NCI-H1436 (cell line): Measurements from ENCODE around the gene GPR42.

Source experiments
- DNase-seq: peaks from one replicate; lab custom pipeline; 2025; lab: John Stamatoyannopoulos, UW

The GPR42 gene, protein sequence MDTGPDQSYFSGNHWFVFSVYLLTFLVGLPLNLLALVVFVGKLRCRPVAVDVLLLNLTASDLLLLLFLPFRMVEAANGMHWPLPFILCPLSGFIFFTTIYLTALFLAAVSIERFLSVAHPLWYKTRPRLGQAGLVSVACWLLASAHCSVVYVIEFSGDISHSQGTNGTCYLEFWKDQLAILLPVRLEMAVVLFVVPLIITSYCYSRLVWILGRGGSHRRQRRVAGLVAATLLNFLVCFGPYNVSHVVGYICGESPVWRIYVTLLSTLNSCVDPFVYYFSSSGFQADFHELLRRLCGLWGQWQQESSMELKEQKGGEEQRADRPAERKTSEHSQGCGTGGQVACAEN

DNA sequence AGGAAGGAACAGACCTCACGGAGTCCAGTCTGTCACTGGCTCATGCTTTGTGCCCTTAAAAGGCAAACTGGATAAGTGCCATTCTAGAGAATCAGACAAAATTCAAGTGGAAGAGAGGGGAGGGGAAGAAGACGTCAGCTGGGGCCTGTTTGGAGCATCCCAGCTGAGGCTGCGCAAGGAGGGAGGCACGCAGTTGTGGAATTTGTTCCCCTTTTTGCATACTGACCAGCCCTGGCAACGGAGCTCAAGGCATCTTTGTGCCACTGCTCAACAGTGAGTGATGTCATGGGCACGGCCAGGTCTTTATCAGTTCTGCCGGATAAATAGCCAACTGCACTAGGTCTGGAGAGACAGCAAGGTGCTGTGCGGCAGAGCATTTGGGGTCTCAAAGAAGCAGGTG is at the start of gene GPR42:
TSS of gene GPR42 (plus strand) at position 347 of the 400 bp plus-strand sequence. CDS start 292 bp downstream, outside the sequence.
- DNase-seq = no peak

DNA sequence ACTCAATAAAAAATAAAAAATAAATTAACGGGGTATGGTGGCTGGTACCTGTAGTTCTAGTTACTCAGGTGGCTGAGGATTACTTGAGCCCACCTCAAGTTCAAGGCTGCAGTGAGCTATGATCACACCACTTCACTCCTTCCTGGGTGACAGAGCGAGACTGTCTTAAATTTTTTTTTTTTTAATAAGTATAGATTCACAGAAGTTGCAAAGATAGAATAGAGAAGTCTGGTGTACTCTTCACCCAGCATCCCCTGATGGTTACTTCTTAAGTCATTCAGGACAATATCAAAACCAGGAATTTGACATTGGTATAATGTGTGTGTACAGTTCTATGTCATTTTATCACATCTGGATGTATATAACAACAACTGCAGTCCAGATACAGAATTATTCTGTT is 49.6 kb upstream of the GPR42 start:
- no peak for DNase-seq

DNA sequence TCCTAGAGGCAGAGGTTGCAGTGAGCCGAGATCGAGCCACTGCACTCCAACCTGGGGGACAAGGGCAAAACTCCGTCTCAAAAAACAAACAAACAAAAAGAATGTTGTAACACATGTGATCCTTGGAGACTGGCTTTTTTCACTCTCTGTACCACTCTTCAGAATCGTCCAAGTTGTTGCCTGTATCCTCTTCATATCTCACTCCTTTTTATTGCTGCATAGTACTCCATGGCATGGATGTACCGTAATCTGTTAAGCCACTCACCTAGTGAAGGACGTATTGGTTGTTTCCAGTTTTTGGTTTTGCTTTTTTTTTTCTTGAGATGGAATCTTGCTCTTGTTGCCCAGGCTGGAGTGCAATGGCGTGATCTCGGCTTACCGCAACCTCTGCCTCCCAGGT is 48.9 kb upstream of the GPR42 start:
- no peak for DNase-seq

DNA sequence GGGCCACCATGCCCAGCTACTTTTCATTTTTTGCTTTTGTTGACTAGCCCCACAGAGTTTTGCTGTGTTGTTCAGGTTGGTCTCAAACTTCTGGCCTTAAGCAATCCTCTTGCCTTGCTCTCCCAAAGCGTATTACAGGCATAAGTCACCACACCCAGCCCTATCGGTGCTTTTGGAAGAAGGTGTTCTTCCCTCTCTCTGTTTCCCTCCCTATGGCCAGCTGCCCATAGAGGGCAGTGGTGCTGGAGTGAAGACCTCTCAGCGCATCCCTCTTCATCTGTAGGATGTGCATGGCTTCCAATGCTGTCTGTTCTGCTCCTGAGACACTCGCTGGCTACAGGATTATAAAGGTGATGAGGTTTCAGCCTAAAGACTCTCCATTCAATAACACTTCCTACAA is 43.2 kb upstream of the GPR42 start:
- no peak for DNase-seq

DNA sequence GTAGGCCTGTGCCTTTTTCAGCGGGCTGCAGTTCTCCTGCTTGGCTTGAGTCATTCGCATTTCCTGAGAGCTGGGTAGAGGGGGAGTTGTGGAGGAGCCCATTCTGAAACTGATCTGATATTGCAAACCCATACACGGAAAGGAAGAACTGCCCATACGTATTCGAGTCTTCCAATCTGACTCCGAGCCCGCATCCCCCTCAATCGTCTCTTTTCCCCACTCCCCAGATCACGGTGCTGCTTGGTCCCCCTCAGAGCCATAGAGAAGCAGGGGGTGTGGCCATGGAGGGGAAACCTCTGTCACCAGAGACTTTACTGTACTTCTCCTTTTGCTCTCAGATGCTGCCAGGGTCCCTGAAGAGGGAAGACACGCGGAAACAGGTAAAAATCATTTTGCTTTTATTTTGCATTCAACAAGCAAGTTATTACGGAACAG is 42.0 kb upstream of the GPR42 start, which contains the start of gene CD22:
TSS of gene CD22 (plus strand) at position 337 of the 435 bp plus-strand sequence. CDS start 2,854 bp downstream, outside the sequence.
- no peak for DNase-seq

DNA sequence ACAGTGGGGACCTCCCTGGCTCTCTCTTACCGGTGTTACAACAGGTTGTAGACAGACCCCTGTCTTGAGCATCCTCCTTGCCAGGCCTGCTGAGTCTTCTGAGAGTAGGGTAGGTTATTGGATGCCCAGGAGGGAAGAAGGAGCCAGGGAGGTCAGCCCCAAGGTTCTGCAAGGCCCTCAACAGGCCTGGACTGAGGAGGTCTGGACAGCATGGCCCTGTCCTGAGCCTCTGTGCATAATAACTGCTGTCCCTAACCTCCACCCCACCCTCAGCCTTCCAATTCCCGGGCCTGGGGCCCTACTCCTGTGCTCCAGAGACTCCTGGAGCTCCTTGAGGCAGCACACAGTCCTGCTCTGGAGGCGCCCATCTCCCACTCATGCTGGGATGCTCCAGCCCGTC is 41.5 kb upstream of the GPR42 start:
- no peak for DNase-seq

DNA sequence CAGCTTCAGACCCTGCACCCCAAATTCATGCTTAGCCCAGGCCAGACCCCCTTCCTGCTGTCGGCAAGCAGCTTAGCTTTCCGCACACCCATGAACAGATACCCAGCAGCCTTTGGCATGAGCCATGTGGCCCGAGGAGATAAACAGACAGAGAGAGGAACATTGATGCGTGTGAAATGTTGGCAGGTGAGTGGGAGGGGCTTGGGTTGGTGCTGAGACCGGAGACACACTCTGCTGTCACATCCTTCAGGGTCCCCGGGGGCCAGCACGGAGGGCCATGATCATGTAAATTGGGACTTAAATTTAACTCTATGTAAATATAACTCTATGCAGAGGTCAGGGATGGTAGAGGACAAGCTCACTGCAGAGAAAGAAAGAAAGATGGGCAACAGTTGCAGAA is 40.4 kb upstream of the GPR42 start:
- DNase-seq = no peak

DNA sequence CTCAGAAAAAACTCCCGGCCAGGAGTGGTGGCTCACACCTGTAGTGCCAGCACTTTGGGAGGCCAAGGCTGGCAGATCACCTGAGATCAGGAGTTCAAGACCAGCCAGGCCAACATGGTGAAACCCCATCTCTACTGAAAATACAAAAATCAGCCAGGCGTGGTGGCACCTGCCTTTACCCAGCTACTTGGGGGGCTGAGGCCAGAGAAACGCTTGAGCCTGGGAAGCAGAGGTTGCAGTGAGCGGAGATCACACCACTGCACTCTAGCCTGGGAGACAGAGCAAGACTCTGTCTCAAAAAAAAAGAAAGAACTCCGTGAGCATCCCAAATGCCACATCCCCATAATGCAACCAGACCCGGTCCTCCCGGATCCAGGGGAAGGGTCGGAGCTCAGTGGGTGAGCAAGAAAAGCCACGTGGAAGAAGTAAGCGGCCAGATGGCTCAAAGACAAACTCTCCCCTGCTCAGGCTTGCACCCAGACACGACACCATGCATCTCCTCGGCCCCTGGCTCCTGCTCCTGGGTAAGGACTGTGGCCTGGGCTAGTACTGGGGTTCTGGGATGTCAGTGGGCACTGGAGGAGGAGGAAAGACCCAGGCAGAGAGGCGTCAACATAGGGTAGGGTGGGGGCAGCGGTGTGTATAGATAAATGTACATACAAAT is 39.2 kb upstream of the GPR42 start:
- no peak for DNase-seq

DNA sequence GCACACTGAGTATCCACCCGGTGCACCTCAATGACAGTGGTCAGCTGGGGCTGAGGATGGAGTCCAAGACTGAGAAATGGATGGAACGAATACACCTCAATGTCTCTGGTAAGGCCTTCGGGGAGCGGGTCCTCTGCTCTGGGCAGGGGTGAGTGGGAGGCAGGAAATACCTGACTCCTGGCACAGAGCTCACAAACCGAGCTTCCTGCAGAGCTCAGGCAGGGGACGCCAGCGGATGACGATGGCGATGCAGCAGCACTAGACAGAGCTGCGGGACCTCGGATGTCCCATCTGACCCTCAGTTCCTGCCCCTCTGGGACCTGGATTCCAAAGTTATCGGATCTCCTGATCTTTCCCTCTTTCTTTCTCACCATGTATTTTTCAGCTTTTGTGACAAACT is 38.1 kb upstream of the GPR42 start:
- no peak for DNase-seq

DNA sequence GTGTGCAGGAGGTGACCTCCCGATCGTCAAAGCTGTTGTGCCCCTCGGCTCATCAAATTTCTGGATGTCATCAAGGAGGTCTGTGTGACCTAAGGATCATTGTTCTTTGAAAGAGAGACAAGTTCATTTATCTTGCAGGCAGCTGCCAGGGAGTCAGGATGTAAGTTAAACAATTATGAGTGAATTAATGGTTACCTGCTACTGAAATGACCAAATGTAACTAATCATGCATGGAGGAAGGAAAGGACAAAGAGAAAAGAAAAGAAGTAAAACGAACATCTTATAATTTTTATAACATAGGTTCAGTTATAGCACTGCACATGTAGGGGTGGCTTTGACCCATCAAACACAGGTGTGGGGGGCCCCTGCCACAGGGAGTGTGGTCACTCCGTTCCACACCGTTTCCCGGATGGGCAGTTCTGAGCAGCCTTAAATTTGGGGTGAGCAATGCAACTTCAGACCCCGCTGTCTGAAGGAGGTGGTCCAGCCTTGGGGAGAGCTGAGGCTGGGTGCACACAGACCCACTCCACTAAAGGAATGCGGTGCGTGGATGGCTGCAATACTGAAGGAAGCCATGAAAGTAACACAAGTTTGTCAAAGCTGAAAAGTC is 36.6 kb upstream of the GPR42 start:
- DNase-seq = no peak

DNA sequence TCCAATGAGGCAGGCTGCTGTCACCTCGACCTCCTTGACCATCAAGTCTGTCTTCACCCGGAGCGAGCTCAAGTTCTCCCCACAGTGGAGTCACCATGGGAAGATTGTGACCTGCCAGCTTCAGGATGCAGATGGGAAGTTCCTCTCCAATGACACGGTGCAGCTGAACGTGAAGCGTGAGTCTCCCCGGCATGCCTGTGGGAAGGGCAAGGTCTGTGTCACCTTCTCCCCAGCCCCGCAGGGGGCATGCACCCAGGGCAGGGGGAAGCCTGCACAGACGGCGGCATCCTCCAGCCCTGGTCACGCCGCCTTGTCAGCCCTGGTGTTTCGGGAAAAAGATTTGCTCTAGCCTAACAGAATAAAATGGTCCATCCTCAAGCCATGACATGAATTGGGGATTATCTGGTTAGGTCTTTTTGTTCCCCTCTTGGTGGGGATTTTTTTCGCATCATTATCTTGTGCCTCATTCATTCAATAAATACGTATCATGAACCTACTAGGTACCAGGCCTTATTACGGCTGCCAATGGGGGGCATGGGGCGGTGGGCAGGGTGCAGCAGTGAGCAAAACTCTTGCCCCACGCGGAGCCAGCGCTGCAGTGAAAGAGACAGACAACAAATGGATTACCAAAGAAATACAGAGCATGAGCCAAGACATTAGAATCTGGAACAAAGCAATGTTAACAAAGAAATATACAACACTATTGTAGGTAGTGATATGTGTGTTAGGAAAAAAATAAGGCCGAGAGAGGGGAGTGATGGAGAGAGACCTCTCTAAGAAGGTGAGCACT is 34.5 kb upstream of the GPR42 start:
- DNase-seq = no peak

DNA sequence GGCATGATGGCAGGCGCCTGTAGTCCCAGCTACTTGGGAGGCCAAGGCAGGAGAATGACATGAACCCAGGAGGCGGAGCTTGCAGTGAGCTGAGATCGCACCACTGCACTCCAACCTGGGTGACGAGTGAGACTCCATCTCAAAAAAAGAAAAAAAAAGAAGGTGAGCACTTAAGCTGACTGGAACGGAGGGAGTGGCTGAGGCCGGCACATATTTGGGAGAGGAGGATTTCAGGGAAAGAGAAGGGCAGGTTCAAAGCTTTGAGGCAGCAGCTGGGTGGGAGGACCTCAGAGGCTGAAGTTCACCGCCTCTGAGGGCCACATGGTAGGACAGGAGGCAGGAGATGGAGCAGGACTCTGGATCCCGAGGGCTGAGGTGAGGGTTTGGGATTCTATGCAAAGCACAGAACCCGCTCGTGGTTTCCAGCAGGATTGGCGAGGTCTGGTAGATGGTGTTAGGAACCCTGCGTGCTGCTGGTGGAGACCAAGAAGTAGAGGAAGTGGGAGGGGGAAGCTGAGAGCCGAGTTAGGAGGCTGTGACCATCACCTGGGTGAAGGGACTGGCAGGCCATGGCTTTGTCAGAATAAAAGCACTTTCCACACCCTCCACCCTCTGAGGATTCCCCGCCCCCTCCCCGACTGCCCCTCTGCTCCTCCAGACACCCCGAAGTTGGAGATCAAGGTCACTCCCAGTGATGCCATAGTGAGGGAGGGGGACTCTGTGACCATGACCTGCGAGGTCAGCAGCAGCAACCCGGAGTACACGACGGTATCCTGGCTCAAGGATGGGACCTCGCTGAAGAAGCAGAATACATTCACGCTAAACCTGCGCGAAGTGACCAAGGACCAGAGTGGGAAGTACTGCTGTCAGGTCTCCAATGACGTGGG is 33.5 kb upstream of the GPR42 start:
- no peak for DNase-seq

DNA sequence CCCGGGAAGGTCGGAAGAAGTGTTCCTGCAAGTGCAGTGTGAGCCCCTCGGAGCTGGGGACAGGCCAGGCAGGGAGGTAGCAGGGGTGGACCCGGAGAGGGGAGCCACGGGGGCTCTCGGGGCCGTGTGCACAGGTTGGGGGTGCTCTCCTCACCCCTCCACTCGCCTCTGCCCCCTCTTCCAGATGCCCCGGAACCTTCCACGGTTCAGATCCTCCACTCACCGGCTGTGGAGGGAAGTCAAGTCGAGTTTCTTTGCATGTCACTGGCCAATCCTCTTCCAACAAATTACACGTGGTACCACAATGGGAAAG is 32.9 kb upstream of the GPR42 start:
- DNase-seq = no peak

DNA sequence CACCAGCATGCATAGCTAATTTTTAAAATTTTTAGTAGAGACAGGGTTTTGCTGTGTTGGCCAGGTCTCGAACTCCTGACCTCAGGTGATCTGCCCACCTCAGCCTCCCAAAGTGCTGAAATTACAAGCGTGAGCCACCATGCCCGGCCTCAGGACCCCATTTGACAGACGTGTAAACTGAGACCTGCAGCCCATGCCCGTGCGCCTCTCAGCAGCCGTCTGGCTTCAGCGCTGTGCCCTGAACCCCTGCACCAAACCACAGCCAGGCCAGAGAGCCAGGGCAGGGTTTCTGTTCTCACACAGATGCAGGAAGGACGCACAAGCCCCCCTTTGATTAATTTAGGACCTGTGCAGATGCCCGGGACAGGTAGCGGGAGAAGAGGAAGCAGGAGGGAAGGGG is 30.4 kb upstream of the GPR42 start:
- no peak for DNase-seq

DNA sequence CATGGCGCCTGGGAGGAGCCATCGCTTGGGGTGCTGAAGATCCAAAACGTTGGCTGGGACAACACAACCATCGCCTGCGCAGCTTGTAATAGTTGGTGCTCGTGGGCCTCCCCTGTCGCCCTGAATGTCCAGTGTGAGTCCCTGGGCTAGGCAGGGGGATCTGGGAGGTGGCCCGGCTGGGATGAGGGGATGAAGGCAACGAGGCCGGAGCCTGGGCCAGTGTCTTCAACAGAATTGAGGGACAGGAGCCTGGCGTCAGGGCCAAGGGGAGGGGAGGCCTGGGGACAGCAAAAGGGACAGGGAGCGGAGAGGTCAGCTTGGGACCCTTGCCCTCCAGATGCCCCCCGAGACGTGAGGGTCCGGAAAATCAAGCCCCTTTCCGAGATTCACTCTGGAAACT is 29.9 kb upstream of the GPR42 start:
- no peak for DNase-seq

DNA sequence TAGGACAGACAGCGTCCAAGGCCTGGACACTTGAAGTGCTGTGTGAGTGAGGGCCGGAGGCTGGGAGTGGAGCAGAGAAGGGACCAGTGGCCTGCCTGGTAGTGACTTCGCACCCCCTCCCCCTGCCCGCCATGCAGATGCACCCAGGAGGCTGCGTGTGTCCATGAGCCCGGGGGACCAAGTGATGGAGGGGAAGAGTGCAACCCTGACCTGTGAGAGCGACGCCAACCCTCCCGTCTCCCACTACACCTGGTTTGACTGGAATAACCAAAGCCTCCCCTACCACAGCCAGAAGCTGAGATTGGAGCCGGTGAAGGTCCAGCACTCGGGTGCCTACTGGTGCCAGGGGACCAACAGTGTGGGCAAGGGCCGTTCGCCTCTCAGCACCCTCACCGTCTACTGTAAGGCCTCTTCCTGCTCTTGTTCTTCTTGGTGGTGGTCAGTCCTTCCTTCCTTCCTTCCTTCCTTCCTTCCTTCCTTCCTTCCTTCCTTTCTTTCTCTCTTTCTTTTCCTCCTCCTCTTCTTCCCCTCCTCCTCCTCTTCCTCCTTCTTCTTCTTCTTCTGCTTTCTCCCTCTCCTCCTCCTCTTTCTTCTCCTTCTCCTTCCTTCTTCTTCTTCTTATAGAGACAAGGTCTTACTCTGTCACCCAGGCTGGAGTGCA is 29.2 kb upstream of the GPR42 start:
- no peak for DNase-seq

DNA sequence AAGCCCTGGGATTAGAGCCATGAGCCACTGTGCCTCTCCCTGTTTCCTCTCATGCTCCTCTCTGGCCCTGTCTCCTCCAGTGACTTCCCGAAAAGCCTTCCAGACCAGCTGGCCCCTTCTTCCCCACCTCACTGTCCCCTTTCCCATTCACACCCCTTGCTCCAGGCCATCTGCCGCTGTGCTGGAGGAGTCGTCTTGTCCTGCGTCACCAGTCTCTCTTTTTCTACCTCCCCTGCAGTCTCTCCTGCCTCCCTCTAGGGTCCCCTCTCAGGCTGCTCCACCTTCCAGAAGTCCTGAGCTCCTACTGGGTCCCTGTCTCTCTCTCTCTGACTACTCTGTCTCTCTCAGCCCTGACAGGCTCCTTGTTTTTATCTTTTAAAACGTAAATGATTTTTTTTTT is 28.4 kb upstream of the GPR42 start:
- no peak for DNase-seq

DNA sequence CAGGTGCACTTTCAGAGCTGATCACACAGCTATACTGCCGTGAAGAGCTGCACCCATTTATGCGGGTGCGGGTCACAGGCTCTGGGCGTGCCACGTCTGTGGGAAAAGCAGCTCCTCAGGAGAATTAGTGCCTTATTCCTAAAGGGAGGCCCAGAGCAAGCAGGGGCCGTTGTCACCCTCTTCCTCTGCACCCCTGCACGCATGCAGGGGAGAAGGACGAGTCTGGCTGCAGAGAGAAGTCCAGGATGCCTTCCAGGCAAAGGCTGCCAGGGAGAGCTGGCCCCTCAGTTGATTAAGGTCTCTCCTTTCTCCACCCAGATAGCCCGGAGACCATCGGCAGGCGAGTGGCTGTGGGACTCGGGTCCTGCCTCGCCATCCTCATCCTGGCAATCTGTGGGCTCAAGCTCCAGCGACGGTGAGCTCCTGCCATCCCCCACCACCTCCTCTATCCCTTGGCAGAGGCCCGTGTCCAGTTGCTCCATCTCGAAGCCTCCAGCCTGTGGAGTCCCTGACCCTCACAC is 26.3 kb upstream of the GPR42 start:
- DNase-seq = no peak

DNA sequence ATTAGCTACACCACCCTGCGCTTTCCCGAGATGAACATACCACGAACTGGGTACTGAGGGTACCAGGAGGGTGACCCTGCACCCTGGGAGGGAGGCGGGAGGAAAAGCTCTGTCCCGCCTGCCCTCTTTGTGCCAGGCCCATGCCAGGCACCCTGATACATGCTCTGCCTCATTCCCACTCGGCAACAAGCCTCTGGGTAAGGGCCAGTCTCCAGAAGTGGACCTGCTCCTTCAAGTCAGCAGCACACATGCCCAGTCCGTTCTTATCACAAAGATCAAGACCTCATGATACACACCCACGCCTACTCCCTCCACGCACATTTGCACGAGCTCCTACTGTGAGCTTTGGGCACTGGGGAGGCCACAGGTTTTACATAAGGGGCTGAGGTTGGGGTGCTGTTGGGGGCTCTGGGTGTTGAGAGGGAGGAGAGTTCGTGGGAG is 25.2 kb upstream of the GPR42 start:
- DNase-seq = no peak

DNA sequence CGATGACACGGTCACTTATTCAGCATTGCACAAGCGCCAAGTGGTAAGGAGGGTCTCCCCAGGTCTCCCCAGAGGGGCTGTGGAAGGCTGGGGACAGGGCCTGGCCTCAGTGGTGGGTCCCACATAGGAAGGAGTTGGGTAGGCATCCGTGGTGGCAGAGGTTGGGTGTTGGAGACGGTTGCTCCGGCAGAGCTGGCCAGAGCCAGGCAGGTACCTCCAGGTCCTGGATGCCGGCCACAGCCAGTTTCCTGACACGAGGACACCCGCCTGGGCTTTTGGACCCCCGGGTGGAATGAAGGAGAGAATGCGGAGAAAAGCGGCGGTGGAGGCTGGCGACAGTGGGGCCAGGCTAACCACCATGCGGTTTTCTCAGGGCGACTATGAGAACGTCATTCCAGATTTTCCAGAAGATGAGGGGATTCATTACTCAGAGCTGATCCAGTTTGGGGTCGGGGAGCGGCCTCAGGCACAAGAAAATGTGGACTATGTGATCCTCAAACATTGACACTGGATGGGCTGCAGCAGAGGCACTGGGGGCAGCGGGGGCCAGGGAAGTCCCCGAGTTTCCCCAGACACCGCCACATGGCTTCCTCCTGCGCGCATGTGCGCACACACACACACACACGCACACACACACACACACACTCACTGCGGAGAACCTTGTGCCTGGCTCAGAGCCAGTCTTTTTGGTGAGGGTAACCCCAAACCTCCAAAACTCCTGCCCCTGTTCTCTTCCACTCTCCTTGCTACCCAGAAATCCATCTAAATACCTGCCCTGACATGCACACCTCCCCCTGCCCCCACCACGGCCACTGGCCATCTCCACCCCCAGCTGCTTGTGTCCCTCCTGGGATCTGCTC is 24.4 kb upstream of the GPR42 start:
- no peak for DNase-seq
